H9 (cell line): ENCODE results near the gene IMP3. TPM values are rescaled to one million over a fixed set of nuclear protein-coding genes. Genes with fewer than 3 reads are reported as not detected.

Experiments used
- DNase-seq: peaks from one replicate; pipeline ENCODE4 v3.0.0-alpha.2; 2017
- H2AFZ ChIP-seq: one replicate; pipeline ENCODE4 v1.6.1; 2013; ENCODE audit warnings: mild to moderate bottlenecking, low read length, control low read depth, moderate library complexity
- H2AK5ac ChIP-seq: 2 replicates; pipeline ENCODE4 v1.6.1; 2013; ENCODE audit warnings: low read length, control low read depth, mixed read lengths; ENCODE audit not compliant: insufficient read length
- H2BK120ac ChIP-seq: one replicate; pipeline ENCODE4 v1.6.1; 2013; ENCODE audit warnings: low read depth, mild to moderate bottlenecking, low read length, control low read depth, inconsistent platforms; ENCODE audit not compliant: poor library complexity, severe bottlenecking
- H2BK12ac ChIP-seq: 2 replicates; pipeline ENCODE4 v1.6.1; 2013; ENCODE audit warnings: low read length, control low read depth, mixed read lengths, low read depth; ENCODE audit not compliant: insufficient read length
- H2BK15ac ChIP-seq: 2 replicates; pipeline ENCODE4 v1.6.1; 2013; ENCODE audit warnings: low read depth, low read length, control low read depth
- H2BK20ac ChIP-seq: one replicate; pipeline ENCODE4 v1.6.1; 2013; ENCODE audit warnings: low read depth, mild to moderate bottlenecking, low read length, control low read depth, inconsistent platforms; ENCODE audit not compliant: poor library complexity, severe bottlenecking
- H2BK5ac ChIP-seq: 2 replicates; pipeline ENCODE4 v1.6.1; 2013; ENCODE audit warnings: low read length, control low read depth, mixed read lengths; ENCODE audit not compliant: insufficient read length
- H3K14ac ChIP-seq: 2 replicates; pipeline ENCODE4 v1.6.1; 2013; ENCODE audit warnings: low read length, control low read depth; ENCODE audit not compliant: insufficient read depth
- H3K18ac ChIP-seq: 2 replicates; pipeline ENCODE4 v1.6.1; 2013; ENCODE audit warnings: low read depth, mild to moderate bottlenecking, mixed read lengths, low read length, control low read depth; ENCODE audit not compliant: insufficient read length
- H3K23ac ChIP-seq: 2 replicates; pipeline ENCODE4 v1.6.1; 2013; ENCODE audit warnings: low read length, control low read depth, mixed read lengths, low read depth; ENCODE audit not compliant: insufficient read length
- H3K23me2 ChIP-seq: 2 replicates; pipeline ENCODE4 v1.6.1; 2013; ENCODE audit warnings: low read depth, mild to moderate bottlenecking, mixed read lengths, low read length, control low read depth; ENCODE audit not compliant: insufficient read length, poor library complexity, severe bottlenecking
- H3K27ac ChIP-seq: 2 replicates; pipeline ENCODE4 v1.5.1; 2013; ENCODE audit warnings: low read length, control low read depth, mixed read lengths, low read depth; ENCODE audit not compliant: insufficient read length
- H3K27me3 ChIP-seq: 2 replicates; pipeline ENCODE4 v1.6.1; 2013; ENCODE audit warnings: low read length, control low read depth, inconsistent platforms; ENCODE audit not compliant: insufficient read depth
- H3K4ac ChIP-seq: 2 replicates; pipeline ENCODE4 v1.6.1; 2013; ENCODE audit warnings: low read depth, mild to moderate bottlenecking, control low read depth, inconsistent platforms, low read length, moderate library complexity
- H3K4me1 ChIP-seq: 2 replicates; pipeline ENCODE4 v1.6.1; 2013; ENCODE audit warnings: low read length, control low read depth, inconsistent platforms; ENCODE audit not compliant: insufficient read depth
- H3K4me2 ChIP-seq: 2 replicates; pipeline ENCODE4 v1.6.1; 2013; ENCODE audit warnings: low read length, control low read depth, mixed read lengths; ENCODE audit not compliant: insufficient read length, insufficient read depth
- H3K56ac ChIP-seq: 2 replicates; pipeline ENCODE4 v1.6.1; 2013; ENCODE audit warnings: low read depth, mild to moderate bottlenecking, mixed read lengths, low read length, control low read depth; ENCODE audit not compliant: insufficient read length
- H3K79me1 ChIP-seq: 2 replicates; pipeline ENCODE4 v1.6.1; 2013; ENCODE audit warnings: low read depth, mild to moderate bottlenecking, moderate library complexity, low read length, control low read depth, inconsistent platforms; ENCODE audit not compliant: insufficient read depth, poor library complexity, severe bottlenecking
- H3K79me2 ChIP-seq: 2 replicates; pipeline ENCODE4 v1.6.1; 2013; ENCODE audit warnings: low read length, control low read depth, inconsistent platforms; ENCODE audit not compliant: insufficient read depth
- H3K9ac ChIP-seq: 2 replicates; pipeline ENCODE4 v1.6.1; 2013; ENCODE audit warnings: low read length, control low read depth, mixed read lengths; ENCODE audit not compliant: insufficient read length; ENCODE audit errors: extremely low read depth
- H3K9me3 ChIP-seq: one replicate; pipeline ENCODE4 v1.6.1; 2013; ENCODE audit warnings: low read depth, low read length, inconsistent platforms; ENCODE audit not compliant: control insufficient read depth
- H3T11ph ChIP-seq: one replicate; pipeline ENCODE4 v1.6.1; 2013; ENCODE audit warnings: mild to moderate bottlenecking, low read length, control low read depth, inconsistent platforms
- H4K20me1 ChIP-seq: one replicate; pipeline ENCODE4 v1.6.1; 2013; ENCODE audit not compliant: control insufficient read depth, insufficient read length, insufficient read depth
- H4K5ac ChIP-seq: 2 replicates; pipeline ENCODE4 v1.6.1; 2013; ENCODE audit warnings: low read depth, mild to moderate bottlenecking, mixed read lengths, low read length, control low read depth; ENCODE audit not compliant: insufficient read length
- H4K8ac ChIP-seq: replicated peaks from 2 replicates; pipeline ENCODE4 v1.6.1; 2013; ENCODE audit warnings: low read length, control low read depth, mixed read lengths, low read depth; ENCODE audit not compliant: insufficient read length
- H4K91ac ChIP-seq: 2 replicates; pipeline ENCODE4 v1.6.1; 2013; ENCODE audit warnings: low read depth, mild to moderate bottlenecking, moderate library complexity, mixed read lengths, low read length, control low read depth; ENCODE audit not compliant: insufficient read length
- H3K27ac Mint-ChIP-seq, 3 experiments: 2 replicates in 2 of 3; 3 replicates in 1 of 3; pipeline ENCODE4 v1.8.0; 2020 to 2021; ENCODE audit warnings: mixed read lengths in 3 of 3, mild to moderate bottlenecking in 1 of 3, moderate library complexity in 1 of 3
- H3K27me3 Mint-ChIP-seq: 2 replicates; pipeline ENCODE4 v1.8.0; 2021; ENCODE audit warnings: low read depth, mild to moderate bottlenecking, moderate library complexity, mixed read lengths
- H3K36me3 Mint-ChIP-seq, 3 experiments: 2 replicates in 2 of 3; 3 replicates in 1 of 3; pipeline ENCODE4 v1.8.0; 2020 to 2021; ENCODE audit warnings: low read depth in 3 of 3, mixed read lengths in 3 of 3; ENCODE audit not compliant: insufficient read depth in 1 of 3
- H3K4me1 Mint-ChIP-seq, 2 experiments: 2 replicates each; pipeline ENCODE4 v1.8.0; 2020; ENCODE audit warnings: mixed read lengths in 2 of 2
- H3K4me3 Mint-ChIP-seq, 2 experiments: 2 replicates in 1 of 2; 3 replicates in 1 of 2; pipeline ENCODE4 v1.8.0; 2020 to 2021; ENCODE audit warnings: mild to moderate bottlenecking in 2 of 2, mixed read lengths in 2 of 2, moderate library complexity in 1 of 2
- H3K9me3 Mint-ChIP-seq, 2 experiments: 2 replicates in 1 of 2; 3 replicates in 1 of 2; pipeline ENCODE4 v1.8.0; 2020; ENCODE audit warnings: mild to moderate bottlenecking in 2 of 2, mixed read lengths in 2 of 2, moderate library complexity in 1 of 2
- WGBS: extraction: QIAGEN DNeasy Blood & Tissue Kit; methylation state at CpG from one replicate; pipeline ENCODE4 v1.1.7; 2013; ENCODE audit warnings: missing lambda C conversion rate, low lambda C conversion rate, mixed read lengths; ENCODE audit not compliant: insufficient read length; ENCODE audit errors: extremely low coverage; 5-methylcytosine and 5-hydroxymethylcytosine counted together
- total RNA-seq: library from RNA; stranded (reverse); gene quantifications from 2 replicates; pipeline ENCODE4 v1.2.1, GENCODE V29; 2021
- TF ChIP-seq, protein P1 (sequence below): fragments of 200-600 bp; sonication (generic); conservative IDR thresholded peaks from 3 replicates; pipeline ENCODE4 v1.8.0; 2021; ENCODE audit warnings: antibody characterized with exemption, mild to moderate bottlenecking

IMP3 gene
- total RNA-seq, 1 experiment from 2014 or later = 97.9 TPM

DNA sequence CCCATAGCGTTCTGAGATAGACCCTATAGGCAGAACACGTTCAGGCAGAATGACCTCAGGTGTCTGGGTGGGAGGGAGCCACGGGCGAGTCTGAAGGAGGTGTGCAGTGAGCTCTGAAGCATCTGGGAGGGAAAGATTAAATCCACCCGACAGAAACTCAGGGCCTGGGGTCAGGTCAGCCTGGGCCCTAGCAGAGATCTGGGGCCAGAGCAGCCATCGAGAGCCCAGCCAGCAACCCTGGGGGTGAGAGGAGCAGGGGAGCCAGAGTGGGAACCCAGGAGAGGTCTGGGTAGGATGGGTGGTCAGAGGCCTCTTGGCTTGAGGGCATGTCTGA is 29.8 kb upstream of the IMP3 start:
- Histone ChIP-seq H4K20me1 (no peaks in the 10 kb centered on the region), H2BK12ac (no peak overlapping the region), H3K23me2 (no peaks in the 10 kb centered on the region), H3T11ph (no peak overlapping the region), H3K27me3 (no peaks in the 10 kb centered on the region), H3K9me3 (no peaks in the 10 kb centered on the region), H3K14ac (no peak overlapping the region; the same call in 1 of the 2 replicates), H4K5ac (no peak overlapping the region), H3K79me1 (no peaks in the 10 kb centered on the region), H4K8ac (no peak overlapping the region), H2BK120ac (no peak overlapping the region), H3K18ac (no peak overlapping the region), H2AK5ac (no peak overlapping the region), H3K4me2 (no peak overlapping the region), H2AFZ (no peak overlapping the region), H2BK20ac (no peak overlapping the region), H3K23ac (no peak overlapping the region), H3K56ac (no peak overlapping the region), H3K79me2 (no peaks in the 10 kb centered on the region), H2BK15ac (no peak overlapping the region), H3K27ac (no peak overlapping the region), H2BK5ac (no peak overlapping the region), H3K4me1 (peaks cover 8% of the 10 kb centered on the region; the same call in 1 of the 2 replicates), H4K91ac (no peak overlapping the region), H3K4ac (no peak overlapping the region), H3K9ac (no peak overlapping the region)
- no peak for DNase-seq
- peak overlapping the region in 1 of 3 experiments; percentile 62; a peak in 2 of 7 replicates for H3K27ac Mint-ChIP-seq
- peaks cover 0 to 2% (median 0%) of the 10 kb centered on the region in 3 experiments; a peak in 2 of 7 replicates for H3K36me3 Mint-ChIP-seq
- peaks cover 17 to 22% of the 10 kb centered on the region in 2 experiments for H3K4me1 Mint-ChIP-seq
- H3K9me3 Mint-ChIP-seq = no peaks in the 10 kb centered on the region; a peak in 1 of 5 replicates
- H3K27me3 Mint-ChIP-seq = peaks cover 1% of the 10 kb centered on the region; the same call in 1 of the 2 replicates
- TF ChIP-seq, protein P1, sequence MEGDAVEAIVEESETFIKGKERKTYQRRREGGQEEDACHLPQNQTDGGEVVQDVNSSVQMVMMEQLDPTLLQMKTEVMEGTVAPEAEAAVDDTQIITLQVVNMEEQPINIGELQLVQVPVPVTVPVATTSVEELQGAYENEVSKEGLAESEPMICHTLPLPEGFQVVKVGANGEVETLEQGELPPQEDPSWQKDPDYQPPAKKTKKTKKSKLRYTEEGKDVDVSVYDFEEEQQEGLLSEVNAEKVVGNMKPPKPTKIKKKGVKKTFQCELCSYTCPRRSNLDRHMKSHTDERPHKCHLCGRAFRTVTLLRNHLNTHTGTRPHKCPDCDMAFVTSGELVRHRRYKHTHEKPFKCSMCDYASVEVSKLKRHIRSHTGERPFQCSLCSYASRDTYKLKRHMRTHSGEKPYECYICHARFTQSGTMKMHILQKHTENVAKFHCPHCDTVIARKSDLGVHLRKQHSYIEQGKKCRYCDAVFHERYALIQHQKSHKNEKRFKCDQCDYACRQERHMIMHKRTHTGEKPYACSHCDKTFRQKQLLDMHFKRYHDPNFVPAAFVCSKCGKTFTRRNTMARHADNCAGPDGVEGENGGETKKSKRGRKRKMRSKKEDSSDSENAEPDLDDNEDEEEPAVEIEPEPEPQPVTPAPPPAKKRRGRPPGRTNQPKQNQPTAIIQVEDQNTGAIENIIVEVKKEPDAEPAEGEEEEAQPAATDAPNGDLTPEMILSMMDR = no peak
- WGBS = no CpG with 5 or more reads among the region's 6 CpGs
- no peak overlapping the region; a peak in 1 of 5 replicates for H3K4me3 Mint-ChIP-seq
